ENCODE measurements around the gene NINJ2.

GRCh38 chr12:565589-566105 is 97.6 kb downstream of the NINJ2 start:
- TF ChIP-seq, protein P1, sequence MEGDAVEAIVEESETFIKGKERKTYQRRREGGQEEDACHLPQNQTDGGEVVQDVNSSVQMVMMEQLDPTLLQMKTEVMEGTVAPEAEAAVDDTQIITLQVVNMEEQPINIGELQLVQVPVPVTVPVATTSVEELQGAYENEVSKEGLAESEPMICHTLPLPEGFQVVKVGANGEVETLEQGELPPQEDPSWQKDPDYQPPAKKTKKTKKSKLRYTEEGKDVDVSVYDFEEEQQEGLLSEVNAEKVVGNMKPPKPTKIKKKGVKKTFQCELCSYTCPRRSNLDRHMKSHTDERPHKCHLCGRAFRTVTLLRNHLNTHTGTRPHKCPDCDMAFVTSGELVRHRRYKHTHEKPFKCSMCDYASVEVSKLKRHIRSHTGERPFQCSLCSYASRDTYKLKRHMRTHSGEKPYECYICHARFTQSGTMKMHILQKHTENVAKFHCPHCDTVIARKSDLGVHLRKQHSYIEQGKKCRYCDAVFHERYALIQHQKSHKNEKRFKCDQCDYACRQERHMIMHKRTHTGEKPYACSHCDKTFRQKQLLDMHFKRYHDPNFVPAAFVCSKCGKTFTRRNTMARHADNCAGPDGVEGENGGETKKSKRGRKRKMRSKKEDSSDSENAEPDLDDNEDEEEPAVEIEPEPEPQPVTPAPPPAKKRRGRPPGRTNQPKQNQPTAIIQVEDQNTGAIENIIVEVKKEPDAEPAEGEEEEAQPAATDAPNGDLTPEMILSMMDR (IDR thresholded peaks at IDR 0.05 in 8 of 11, conservative IDR thresholded peaks at IDR 0.05 in 3 of 11), result no peak
- no peak for TF ChIP-seq POLR2A (IDR thresholded peaks at IDR 0.05)
- no peak for TF ChIP-seq POLR2AphosphoS5 (IDR thresholded peaks at IDR 0.05)
